Erythroblast (primary cell): ENCODE data around the gene CERS6.

Source experiments
- DNase-seq, 2 experiments: peaks; one replicate each; lab custom pipeline; 2025; lab: John Stamatoyannopoulos, UW
- GATA1 ChIP-seq: IDR thresholded peaks from 2 replicates; pipeline ENCODE4 v1.6.1; 2011; ENCODE audit warnings: low read depth, mild to moderate bottlenecking, control low read depth, low read length, moderate library complexity
- POLR2A ChIP-seq: IDR thresholded peaks from 2 replicates; pipeline ENCODE4 v1.6.1; 2011; ENCODE audit warnings: mild to moderate bottlenecking, low read length

The CERS6 gene

GRCh38 chr2:168454737-168455644 lies 1.1 kb upstream of the CERS6 start:
- no peak for DNase-seq
- TF ChIP-seq POLR2A (no peak), GATA1 (no peak)

DNA sequence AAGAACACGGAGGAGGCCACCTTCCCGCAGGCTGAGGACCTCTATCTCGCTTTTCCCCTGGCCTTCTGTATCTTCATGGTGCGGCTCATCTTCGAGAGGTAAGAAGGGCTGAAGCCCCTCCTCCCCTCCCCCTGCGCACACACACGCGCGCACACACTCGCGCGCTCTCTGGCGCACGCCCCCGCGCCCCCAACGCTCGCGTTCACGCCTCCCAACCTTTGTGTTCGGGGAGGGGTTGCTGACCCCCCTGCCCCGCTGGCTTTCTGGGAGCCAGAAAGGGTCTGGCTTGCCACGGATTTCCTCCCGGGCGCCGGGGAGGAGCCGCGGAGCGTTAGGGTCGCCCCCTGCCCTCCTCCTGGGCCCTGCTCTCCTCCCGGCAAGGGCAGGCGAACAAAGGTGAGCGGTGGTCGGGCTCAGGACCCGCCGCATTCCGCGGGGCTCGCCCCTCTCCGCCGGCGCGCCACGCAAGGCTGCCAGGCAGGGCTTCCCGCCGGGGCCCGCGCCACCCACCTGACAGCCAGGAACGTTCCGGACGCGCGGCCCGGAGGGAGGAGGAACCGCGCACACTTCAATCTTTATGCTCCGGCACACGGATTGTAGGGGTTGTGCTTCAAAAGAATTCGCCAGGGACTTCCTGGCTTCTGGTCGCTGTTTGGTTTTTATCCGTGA lies 583 bp downstream of the CERS6 start:
- DNase-seq: peak; percentile 67 to 72

GRCh38 chr2:168457190-168457895 lies 1.3 kb downstream of the CERS6 start:
- TF ChIP-seq POLR2A (no peak), GATA1 (no peak)
- peak; percentile 31 to 41 for DNase-seq

More for the DNA sequence above, 583 bp downstream of the CERS6 start:
- TF ChIP-seq GATA1 (no peak), POLR2A (no peak)

DNA sequence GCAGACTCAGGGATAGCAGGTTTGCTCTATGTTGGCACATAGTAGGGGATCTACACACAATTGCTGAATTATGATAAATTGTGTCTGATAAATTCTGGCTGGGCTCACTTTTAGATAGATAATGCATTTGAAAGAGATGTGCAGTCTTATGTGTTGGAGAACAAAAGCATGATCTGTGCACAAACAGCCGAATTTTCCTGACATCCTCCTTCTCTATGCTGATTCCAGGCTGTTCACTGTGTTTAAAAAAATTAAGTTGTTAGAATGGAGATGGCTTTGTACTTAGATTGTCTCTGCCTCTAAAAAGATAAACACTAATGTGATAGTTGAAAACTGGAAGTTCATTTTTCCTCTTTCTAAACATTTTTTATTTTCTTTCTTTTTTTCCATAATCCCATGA lies 2.1 kb downstream of the CERS6 start:
- no peak for DNase-seq
- no peak for TF ChIP-seq GATA1
- no peak for TF ChIP-seq POLR2A

GRCh38 chr2:168459256-168459655 lies 3.2 kb downstream of the CERS6 start:
- DNase-seq: no peak
- TF ChIP-seq GATA1 (no peak), POLR2A (no peak)

- DNase-seq: no peak
- no peak for TF ChIP-seq GATA1
- no peak for TF ChIP-seq POLR2A
These were observed 4.5 kb downstream of the CERS6 start for GRCh38 chr2:168460571-168460970.

DNA sequence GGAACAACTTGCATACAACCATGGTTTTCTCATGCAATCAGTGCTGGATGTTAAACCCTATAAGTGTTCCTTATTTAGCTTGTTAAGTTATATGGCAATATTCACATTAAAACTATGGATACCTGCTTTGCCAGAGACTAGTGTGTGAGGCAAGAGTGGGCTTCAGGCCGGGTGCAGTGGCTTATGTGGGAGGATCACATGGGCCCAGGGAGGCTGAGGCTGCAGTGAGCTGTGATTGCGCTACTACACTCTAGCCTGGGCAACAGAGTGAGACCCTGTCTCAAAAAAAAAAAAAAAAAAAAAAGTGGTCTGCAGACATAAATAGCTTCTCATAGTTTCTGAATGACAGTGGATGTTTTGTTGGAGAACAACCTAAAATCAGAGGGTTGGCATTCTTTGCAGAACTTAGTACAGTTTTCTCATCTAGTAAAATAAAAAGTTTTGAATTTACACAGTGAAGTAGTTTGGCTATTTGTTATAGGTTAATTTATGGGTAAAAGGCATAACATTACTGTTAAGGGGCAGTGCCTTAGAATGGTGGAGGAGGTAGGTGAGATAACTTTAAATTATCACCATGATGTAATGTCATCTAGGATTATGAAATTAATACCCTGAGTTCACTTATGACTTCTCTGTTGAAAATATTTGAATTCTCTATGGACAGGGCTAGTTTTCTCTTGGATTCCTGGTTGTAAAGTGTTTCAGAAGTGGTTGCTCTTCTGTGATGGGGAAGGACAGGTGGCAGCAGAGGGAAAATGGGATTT lies 5.3 kb downstream of the CERS6 start:
- DNase-seq: peak in 1 of 2 experiments; percentile 26
- TF ChIP-seq GATA1 (no peak), POLR2A (no peak)

- DNase-seq: no peak
- no peak for TF ChIP-seq GATA1
- no peak for TF ChIP-seq POLR2A
These were observed 5.9 kb downstream of the CERS6 start for GRCh38 chr2:168461942-168462331.

DNA sequence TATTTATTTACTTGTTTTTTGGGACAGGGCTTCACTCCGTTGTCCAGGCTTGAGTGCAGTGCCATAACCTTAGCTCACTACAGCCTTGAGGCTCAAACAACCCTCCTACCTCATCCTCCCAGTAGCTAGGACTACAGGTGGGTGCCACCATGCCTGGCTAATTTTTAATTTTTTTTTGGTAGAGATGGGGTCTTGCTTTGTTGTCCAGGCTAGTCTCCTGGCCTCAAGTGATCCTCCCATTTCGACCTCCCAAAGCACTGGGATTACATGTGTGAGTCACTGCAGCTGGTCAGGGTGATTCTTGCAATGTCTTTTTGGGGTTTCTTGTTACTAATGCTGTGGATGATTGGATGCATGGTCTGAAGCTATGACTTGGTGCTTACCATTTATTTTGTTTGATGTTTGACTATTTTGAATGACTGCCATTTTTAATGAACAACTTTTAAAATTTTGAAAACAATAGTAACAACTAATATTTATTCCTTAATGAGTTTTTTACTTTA lies 6.5 kb downstream of the CERS6 start:
- TF ChIP-seq POLR2A (no peak), GATA1 (no peak)
- DNase-seq: no peak

DNA sequence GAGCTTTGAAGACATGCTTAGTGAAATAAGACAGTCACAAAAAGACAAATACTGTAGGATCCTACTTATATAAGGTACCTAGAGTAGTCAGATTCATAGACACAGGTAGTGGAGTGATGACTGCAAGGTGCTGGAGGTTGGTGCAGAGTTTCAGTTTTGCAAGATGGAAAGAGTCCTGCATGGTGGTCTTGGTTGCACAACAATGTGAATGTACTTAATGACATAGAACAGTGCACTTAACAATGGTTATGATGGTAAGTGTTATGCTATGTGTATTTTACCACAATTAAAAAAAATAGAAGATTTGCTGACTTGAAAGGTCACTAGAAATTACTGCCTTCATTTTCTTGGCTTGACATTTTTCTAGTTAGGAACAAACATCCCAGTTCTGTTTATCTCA lies 9.5 kb downstream of the CERS6 start:
- no peak for TF ChIP-seq POLR2A
- DNase-seq: no peak

DNA sequence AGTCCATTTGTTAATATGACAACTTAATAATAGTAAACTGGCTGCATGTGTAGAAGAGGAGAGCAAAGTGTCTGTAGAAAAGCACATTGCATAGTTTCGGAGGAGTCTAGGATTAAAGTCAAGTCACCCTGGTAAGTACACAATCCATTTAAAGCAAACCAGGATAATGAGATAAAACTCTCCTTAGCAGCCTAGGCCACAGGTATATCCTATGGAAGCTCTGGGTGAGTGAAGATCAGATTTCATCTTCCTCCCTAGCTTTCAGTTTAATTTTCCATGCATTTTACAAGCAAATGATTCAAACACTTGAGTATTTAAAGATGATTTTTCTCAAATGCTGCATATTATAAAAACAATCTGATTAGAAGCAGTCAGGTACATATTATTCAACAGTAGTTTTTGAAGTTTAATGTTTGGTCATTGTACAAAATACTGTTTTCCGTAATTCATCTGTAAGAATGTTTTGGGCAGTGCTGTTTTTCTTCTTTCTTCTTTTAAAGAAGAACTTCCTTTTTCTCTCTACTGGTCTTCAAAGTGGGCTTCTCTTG lies 10.2 kb downstream of the CERS6 start:
- TF ChIP-seq POLR2A: no peak
- DNase-seq: no peak

DNA sequence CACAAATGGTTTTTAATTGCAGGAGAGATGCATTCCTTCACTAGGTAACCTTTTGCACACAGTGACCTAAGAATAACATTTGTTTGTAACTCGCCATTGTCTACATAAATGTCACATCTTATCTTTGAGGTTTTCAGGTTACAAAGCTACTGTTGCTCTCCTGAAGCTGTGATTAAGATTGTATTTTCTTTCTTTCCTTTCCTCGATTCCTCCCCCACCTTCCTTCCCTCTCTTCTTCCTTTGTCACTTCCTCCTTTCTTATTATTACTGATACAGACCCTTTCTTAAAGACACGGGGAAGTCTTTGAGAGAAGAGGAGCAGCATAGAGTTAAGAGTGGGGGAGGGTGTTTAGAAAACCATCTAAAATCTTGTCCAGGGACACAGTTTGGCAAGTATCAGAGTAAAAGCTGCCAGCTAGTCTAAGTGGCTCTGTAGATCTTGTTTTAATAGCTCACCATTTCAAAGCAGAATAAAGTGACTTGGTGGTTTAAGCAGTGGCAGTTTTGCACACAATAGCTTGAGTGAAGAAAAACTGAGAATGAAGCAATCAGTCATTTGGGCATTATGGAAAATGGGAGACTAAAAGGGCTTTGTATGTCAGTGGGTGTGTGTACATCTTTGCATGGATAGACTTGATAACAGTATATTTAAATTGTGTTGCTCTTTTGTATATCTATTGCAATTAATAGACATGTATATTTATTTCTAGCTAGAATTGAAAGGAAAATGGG lies 10.9 kb downstream of the CERS6 start:
- TF ChIP-seq GATA1 (no peak), POLR2A (no peak)
- no peak for DNase-seq
